ENCODE measurements around the gene KCTD3.
A peak's percentile ranks its signal among the peaks of the same experiment; 100 is the strongest.

Gene KCTD3

GRCh38 chr1:215568299-215568692, 1.2 kb downstream of the KCTD3 start:
- Histone ChIP-seq H3K79me2 (ENCODE audit: low read length) (peaks cover 70% of the 10 kb centered on the region), H3K9ac (ENCODE audit: low read length) (peak overlapping the region; percentile 77)
- DNase-seq: peak; percentile 36

GRCh38 chr1:215569986-215570824, 3.1 kb downstream of the KCTD3 start:
- peaks cover 18% of the 10 kb centered on the region; the same call in 1 of the 2 replicates for H4K20me1 ChIP-seq (ENCODE audit: insufficient read depth, low read length)
- H3K79me2 ChIP-seq (ENCODE audit: low read length): peaks cover 87% of the 10 kb centered on the region
- H3K4me1 ChIP-seq (ENCODE audit: low read length): 0 out of 2 replicates have a peak, but pooled peaks cover 15% of the 10 kb centered on the region
- H3F3A ChIP-seq (ENCODE audit: insufficient read depth, low read length): peaks cover 6% of the 10 kb centered on the region; the same call in 1 of the 2 replicates
- H3K4me3 ChIP-seq (ENCODE audit: low read length): peak overlapping the region; percentile 3
- H3K4me2 ChIP-seq (ENCODE audit: low read depth, low read length): peak overlapping the region; percentile 73
- peak overlapping the region; percentile 1; the same call in 1 of the 2 replicates for H3K27ac ChIP-seq (ENCODE audit: low read length)
- H3K9me3 ChIP-seq (replicated peaks; ENCODE audit: insufficient read depth, low read length): no peaks in the 10 kb centered on the region
- peak overlapping the region; percentile 0; the same call in 1 of the 2 replicates for H3K9ac ChIP-seq (ENCODE audit: low read length)
- no peak overlapping the region for H2AFZ ChIP-seq (ENCODE audit: low read length)
- H3K9me2 ChIP-seq (replicated peaks; ENCODE audit: insufficient read depth, low read length): no peaks in the 10 kb centered on the region
- H3K27me3 ChIP-seq (replicated peaks; ENCODE audit: insufficient read depth, low read length): no peaks in the 10 kb centered on the region
- DNase-seq: no peak
- H3K36me3 ChIP-seq (replicated peaks; ENCODE audit: insufficient read depth, low read length): no peaks in the 10 kb centered on the region
- TF ChIP-seq EZH2 (optimal IDR thresholded peaks at IDR 0.05; ENCODE audit: low read depth, low read length) (no peak), EZH2phosphoT487 (IDR thresholded peaks at IDR 0.05; ENCODE audit: low read length) (no peak), CTCF (IDR thresholded peaks at IDR 0.05; ENCODE audit: low read length) (no peak)

More at GRCh38 chr1:215568299-215568692, 1.2 kb downstream of the KCTD3 start:
- 0 out of 2 replicates have a peak, but pooled peaks cover 15% of the 10 kb centered on the region for H3K4me1 ChIP-seq (ENCODE audit: low read length)
- H3K27ac ChIP-seq (ENCODE audit: low read length): peak overlapping the region; percentile 76
- H3K9me2 ChIP-seq (replicated peaks; ENCODE audit: insufficient read depth, low read length): no peaks in the 10 kb centered on the region
- H3F3A ChIP-seq (ENCODE audit: insufficient read depth, low read length): peaks cover 6% of the 10 kb centered on the region; the same call in 1 of the 2 replicates
- H3K4me3 ChIP-seq (ENCODE audit: low read length): peak overlapping the region; percentile 83
- peaks cover 15% of the 10 kb centered on the region; the same call in 1 of the 2 replicates for H4K20me1 ChIP-seq (ENCODE audit: insufficient read depth, low read length)
- TF ChIP-seq CTCF (IDR thresholded peaks at IDR 0.05; ENCODE audit: low read length) (no peak), EZH2 (optimal IDR thresholded peaks at IDR 0.05; ENCODE audit: low read depth, low read length) (no peak), EZH2phosphoT487 (IDR thresholded peaks at IDR 0.05; ENCODE audit: low read length) (no peak)
- peak overlapping the region; percentile 73 for H3K4me2 ChIP-seq (ENCODE audit: low read depth, low read length)
- no peaks in the 10 kb centered on the region for H3K27me3 ChIP-seq (replicated peaks; ENCODE audit: insufficient read depth, low read length)
- H2AFZ ChIP-seq (ENCODE audit: low read length): peak overlapping the region; percentile 61
- no peaks in the 10 kb centered on the region for H3K9me3 ChIP-seq (replicated peaks; ENCODE audit: insufficient read depth, low read length)
- no peaks in the 10 kb centered on the region for H3K36me3 ChIP-seq (replicated peaks; ENCODE audit: insufficient read depth, low read length)

GRCh38 chr1:215581896-215582295, 14.8 kb downstream of the KCTD3 start:
- H3F3A ChIP-seq (ENCODE audit: insufficient read depth, low read length): no peaks in the 10 kb centered on the region
- H2AFZ ChIP-seq (ENCODE audit: low read length): no peak overlapping the region
- H3K9ac ChIP-seq (ENCODE audit: low read length): no peak overlapping the region
- no peak overlapping the region for H3K4me2 ChIP-seq (ENCODE audit: low read depth, low read length)
- H4K20me1 ChIP-seq (ENCODE audit: insufficient read depth, low read length): no peaks in the 10 kb centered on the region
- H3K27ac ChIP-seq (ENCODE audit: low read length): no peak overlapping the region
- H3K4me1 ChIP-seq (ENCODE audit: low read length): no peaks in the 10 kb centered on the region
- no peak for DNase-seq
- no peaks in the 10 kb centered on the region for H3K27me3 ChIP-seq (replicated peaks; ENCODE audit: insufficient read depth, low read length)
- H3K36me3 ChIP-seq (replicated peaks; ENCODE audit: insufficient read depth, low read length): peaks cover 11% of the 10 kb centered on the region; the same call in 1 of the 2 replicates
- H3K9me3 ChIP-seq (replicated peaks; ENCODE audit: insufficient read depth, low read length): no peaks in the 10 kb centered on the region
- no peak for TF ChIP-seq EZH2phosphoT487 (IDR thresholded peaks at IDR 0.05; ENCODE audit: low read length)
- no peaks in the 10 kb centered on the region for H3K9me2 ChIP-seq (replicated peaks; ENCODE audit: insufficient read depth, low read length)
- H3K79me2 ChIP-seq (ENCODE audit: low read length): peaks cover 8% of the 10 kb centered on the region; the same call in 1 of the 2 replicates
- H3K4me3 ChIP-seq (ENCODE audit: low read length): no peak overlapping the region

Measured in MM.1S (cell line).